Suprapubic skin (tissue), 4 donors: Measurements from ENCODE around the gene CALCOCO1. TPM values are rescaled to one million over a fixed set of nuclear protein-coding genes. Genes with fewer than 3 reads are reported as not detected.

Experiments used
- DNase-seq, 2 donors: peaks; one replicate each; pipeline ENCODE4 v3.0.0-alpha.2; 2019; ENCODE audit warnings: low spot score in 2 of 2
- H3K27ac ChIP-seq: fragments of 200-600 bp; sonication (generic); one replicate; pipeline ENCODE4 v1.5.1; 2019
- H3K27me3 ChIP-seq: fragments of 200-600 bp; sonication (generic); one replicate; pipeline ENCODE4 v1.5.1; 2019
- H3K36me3 ChIP-seq: fragments of 200-600 bp; sonication (generic); one replicate; pipeline ENCODE4 v1.5.1; 2019
- H3K4me1 ChIP-seq: fragments of 200-600 bp; sonication (generic); one replicate; pipeline ENCODE4 v1.5.1; 2019
- H3K4me3 ChIP-seq: fragments of 200-600 bp; sonication (generic); one replicate; pipeline ENCODE4 v1.5.1; 2019; ENCODE audit warnings: mild to moderate bottlenecking
- H3K9me3 ChIP-seq: fragments of 200-600 bp; sonication (generic); one replicate; pipeline ENCODE4 v1.5.1; 2019
- EP300 ChIP-seq: sonication (generic); formaldehyde crosslinking; IDR thresholded peaks from one replicate; pipeline ENCODE4 v1.6.1; 2017; ENCODE audit warnings: antibody characterized with exemption
- POLR2A ChIP-seq, 2 donors: fragments of 450-650 bp; IDR thresholded peaks; one replicate each; pipeline ENCODE4 v1.6.1; 2017; ENCODE audit warnings: antibody characterized with exemption in 2 of 2, mild to moderate bottlenecking in 2 of 2, moderate library complexity in 2 of 2
- POLR2AphosphoS5 ChIP-seq, 3 donors: sonication (generic); formaldehyde crosslinking; IDR thresholded peaks; one replicate each; pipeline ENCODE4 v1.6.1; 2017; ENCODE audit warnings: antibody characterized with exemption in 3 of 3
- WGBS: methylation state at CpG from one replicate; pipeline ENCODE4 v1.1.5; 2018; 5-methylcytosine and 5-hydroxymethylcytosine counted together
- total RNA-seq, 4 donors: library from RNA; depleted of rRNA; stranded (reverse); fragments of >200 nt; gene quantifications; one replicate each; pipeline ENCODE4 v1.1.0, GENCODE V29; 2016
- TF ChIP-seq, protein P1 (sequence below), 2 donors: fragments of 200-600 bp in 1 of 2; fragments of 450-650 bp in 1 of 2; sonication (generic) in 1 of 2; IDR thresholded peaks; one replicate each; pipeline ENCODE4 v1.5.1; 2016 to 2019; ENCODE audit warnings: antibody characterized with exemption in 2 of 2, mild to moderate bottlenecking in 1 of 2, moderate library complexity in 1 of 2

Gene CALCOCO1
- total RNA-seq, 4 donors from 2014 or later: 287 to 729 (median 317) TPM

DNA sequence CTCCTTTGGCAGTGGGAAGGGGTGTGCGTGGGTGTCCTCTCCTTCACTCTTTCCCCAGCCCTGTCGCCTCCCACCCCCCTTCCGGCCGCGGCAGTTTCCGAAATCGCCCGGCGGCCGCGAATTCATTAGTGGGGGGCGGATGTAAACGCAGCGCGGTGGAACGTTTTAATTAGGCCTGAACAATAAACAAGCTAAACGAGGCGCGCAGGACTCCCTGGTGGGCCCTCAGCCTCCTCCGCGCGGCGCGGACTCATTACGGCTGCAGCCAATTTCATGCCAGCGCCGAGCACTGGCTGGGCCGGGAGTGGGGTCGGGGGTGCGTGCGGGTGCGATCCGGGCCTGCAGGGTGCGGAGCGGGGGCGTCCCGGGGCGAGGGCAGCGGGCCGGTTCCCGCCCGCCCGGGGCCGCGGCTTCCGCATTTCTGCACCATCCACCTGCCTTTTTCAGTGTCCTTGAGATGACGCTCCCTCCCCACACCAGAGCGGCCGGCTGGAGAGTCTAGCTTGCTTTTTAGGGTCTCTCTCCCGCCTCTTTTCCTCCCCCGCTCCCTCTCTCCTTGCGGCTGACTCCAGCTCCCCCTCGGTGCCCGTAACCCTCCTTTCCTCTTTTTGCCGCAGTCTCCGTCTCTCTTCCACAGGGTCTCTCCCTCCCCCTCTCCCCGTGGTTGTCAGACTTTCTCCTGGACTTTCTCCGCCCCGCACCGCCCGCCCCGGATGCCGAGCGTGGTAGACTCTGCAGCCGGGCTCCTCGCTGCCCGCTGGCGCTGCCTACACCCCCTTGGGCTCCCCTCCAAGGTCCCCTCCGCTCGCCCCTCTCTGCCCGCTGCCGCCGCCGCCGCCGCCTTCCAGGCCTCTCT lies 24.3 kb upstream of the CALCOCO1 start, which contains the start of gene CISTR:
TSS of gene CISTR (minus strand) at position 644 of the 856 bp plus-strand sequence.
- H3K27ac ChIP-seq: no peak within 1 kb of the TSS
- peaks cover 30% of the 10 kb centered on the region for H3K4me1 ChIP-seq
- WGBS: 12% methylated on average over 65 of the region's 76 CpGs
- no peak for DNase-seq
- peaks cover 31% of the 10 kb centered on the region for H3K27me3 ChIP-seq
- H3K36me3 ChIP-seq: no peaks in the 10 kb centered on the region
- no peaks in the 10 kb centered on the region for H3K9me3 ChIP-seq
- H3K4me3 ChIP-seq: peak within 1 kb of the TSS; percentile 51
- no peak for TF ChIP-seq POLR2A (IDR thresholded peaks at IDR 0.05)
- TF ChIP-seq EP300: no peak
- TF ChIP-seq, protein P1, sequence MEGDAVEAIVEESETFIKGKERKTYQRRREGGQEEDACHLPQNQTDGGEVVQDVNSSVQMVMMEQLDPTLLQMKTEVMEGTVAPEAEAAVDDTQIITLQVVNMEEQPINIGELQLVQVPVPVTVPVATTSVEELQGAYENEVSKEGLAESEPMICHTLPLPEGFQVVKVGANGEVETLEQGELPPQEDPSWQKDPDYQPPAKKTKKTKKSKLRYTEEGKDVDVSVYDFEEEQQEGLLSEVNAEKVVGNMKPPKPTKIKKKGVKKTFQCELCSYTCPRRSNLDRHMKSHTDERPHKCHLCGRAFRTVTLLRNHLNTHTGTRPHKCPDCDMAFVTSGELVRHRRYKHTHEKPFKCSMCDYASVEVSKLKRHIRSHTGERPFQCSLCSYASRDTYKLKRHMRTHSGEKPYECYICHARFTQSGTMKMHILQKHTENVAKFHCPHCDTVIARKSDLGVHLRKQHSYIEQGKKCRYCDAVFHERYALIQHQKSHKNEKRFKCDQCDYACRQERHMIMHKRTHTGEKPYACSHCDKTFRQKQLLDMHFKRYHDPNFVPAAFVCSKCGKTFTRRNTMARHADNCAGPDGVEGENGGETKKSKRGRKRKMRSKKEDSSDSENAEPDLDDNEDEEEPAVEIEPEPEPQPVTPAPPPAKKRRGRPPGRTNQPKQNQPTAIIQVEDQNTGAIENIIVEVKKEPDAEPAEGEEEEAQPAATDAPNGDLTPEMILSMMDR (IDR thresholded peaks at IDR 0.05): no peak
- TF ChIP-seq POLR2AphosphoS5 (IDR thresholded peaks at IDR 0.05): no peak

DNA sequence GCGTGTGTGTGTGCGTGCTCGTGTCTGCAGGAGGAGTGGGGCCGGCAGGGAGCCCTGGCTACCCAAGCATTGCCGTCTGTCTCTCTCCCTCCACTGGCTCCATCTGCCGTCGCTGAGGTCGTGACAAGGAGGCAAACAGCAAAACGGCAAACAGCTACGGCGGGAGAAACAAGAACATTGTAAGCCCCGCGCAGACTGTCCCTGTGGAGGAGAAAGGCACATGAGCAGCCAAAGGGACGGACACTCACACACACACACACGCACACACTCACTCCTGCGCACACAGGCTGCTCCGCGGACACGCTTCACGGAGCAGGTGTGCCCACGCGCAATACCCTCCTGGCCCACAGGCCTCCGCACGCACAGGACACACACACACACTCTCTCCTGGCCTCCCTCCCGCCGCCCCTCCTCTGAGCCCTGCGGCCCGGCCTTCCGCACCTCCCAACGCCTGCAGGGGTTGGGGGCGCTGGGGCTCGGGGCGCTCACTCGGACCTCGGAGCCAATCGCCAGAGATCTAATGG lies 23.6 kb upstream of the CALCOCO1 start:
- TF ChIP-seq, protein P1 (IDR thresholded peaks at IDR 0.05): no peak
- TF ChIP-seq EP300: no peak
- no peak for TF ChIP-seq POLR2A (IDR thresholded peaks at IDR 0.05)
- no peak for TF ChIP-seq POLR2AphosphoS5 (IDR thresholded peaks at IDR 0.05)
- Histone ChIP-seq H3K27ac (no peak overlapping the region), H3K4me1 (peaks cover 30% of the 10 kb centered on the region), H3K4me3 (peak overlapping the region; percentile 51), H3K27me3 (peaks cover 31% of the 10 kb centered on the region), H3K9me3 (no peaks in the 10 kb centered on the region), H3K36me3 (no peaks in the 10 kb centered on the region)
- 10% methylated on average over 25 of the region's 36 CpGs for WGBS
- DNase-seq: no peak

DNA sequence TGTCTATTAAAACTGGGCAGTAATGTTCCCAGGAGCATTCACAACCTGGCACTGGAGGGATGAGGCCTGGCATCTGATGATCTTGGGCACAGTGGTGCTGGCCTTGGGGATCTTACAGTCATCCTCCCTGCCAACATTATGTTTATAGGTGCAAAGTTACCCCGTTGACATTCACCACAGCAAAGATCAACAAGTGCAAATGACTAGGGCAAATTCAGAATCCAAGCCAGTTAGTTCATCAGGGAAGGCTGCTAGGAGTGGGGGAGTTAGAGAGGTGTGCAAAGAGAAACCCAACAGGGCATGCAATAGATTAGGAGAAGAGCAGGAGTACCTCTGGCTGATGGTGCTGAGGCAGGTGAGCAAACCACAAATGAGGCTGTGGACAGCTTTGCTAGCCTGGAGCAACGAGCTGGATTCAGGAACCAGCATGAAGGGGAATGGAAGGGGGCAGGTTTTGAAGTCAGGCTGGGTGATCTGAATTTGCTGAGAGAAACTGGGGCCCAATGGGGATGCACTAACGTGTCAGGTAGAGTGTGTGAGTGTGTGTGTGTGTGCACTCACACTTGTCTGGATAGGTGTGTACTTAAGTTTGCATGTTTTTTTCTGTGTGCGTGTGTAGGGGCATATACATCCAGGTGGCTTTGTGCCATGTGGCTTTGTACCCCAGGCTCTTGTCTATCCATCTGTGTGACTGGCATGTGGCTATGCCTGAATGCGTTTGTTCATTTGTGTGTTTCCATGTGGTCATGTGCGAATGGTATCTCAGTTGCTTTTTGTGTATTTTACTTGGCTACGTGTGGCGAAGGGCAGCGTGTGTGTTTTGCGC lies 22.9 kb upstream of the CALCOCO1 start:
- Histone ChIP-seq H3K9me3 (no peaks in the 10 kb centered on the region), H3K4me3 (peak overlapping the region; percentile 51), H3K36me3 (no peaks in the 10 kb centered on the region), H3K4me1 (peaks cover 30% of the 10 kb centered on the region), H3K27ac (no peak overlapping the region), H3K27me3 (peaks cover 31% of the 10 kb centered on the region)
- WGBS: 65% methylated on average over 10 of the region's 10 CpGs
- no peak for DNase-seq
- TF ChIP-seq POLR2AphosphoS5 (IDR thresholded peaks at IDR 0.05) (no peak), EP300 (no peak), POLR2A (IDR thresholded peaks at IDR 0.05) (no peak)
- TF ChIP-seq, protein P1 (IDR thresholded peaks at IDR 0.05): no peak

DNA sequence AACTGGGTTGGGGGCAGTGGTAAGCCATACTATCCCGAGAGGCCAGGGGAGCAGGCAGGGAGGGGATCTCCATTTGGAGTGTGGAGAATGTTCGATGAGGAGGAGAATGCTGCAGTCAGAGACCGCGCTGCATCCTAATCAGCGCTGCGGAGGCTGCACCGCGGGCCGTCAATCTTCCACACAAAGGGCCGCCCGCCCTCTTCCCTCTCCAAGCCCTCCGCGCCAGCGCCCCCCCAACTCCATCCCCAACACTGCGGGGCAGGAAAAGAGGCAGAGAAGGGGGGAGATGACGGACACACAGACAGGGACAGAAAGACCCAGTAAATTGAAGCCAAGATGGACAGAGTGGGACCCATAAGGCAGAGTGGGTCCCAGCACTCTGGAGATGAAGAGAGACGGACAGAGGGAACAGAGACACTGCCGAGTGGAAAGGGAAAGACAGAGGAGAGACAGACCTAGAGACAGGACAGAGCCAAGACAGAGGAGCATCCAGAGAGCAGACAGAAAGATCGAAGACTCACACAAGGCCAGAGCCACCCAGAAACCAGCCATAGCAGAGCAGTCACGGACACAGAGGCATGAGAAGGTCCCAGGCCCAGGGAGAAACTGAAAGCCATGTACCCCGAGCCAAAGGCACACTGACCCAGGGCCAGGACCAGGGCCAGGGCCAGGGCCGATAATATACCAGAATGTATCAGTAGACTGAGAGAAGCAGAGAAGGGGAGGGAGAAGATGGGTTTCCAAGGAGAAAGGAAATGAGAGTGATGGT lies 21.0 kb upstream of the CALCOCO1 start:
- 76% methylated on average over 22 of the region's 22 CpGs for WGBS

More for the DNA sequence above, 21.0 kb upstream of the CALCOCO1 start:
- peaks cover 38% of the 10 kb centered on the region for H3K27me3 ChIP-seq
- H3K4me3 ChIP-seq: no peak overlapping the region
- TF ChIP-seq POLR2A (IDR thresholded peaks at IDR 0.05) (no peak), EP300 (no peak), POLR2AphosphoS5 (IDR thresholded peaks at IDR 0.05) (no peak)
- TF ChIP-seq, protein P1 (IDR thresholded peaks at IDR 0.05): no peak
- H3K9me3 ChIP-seq: no peaks in the 10 kb centered on the region
- H3K27ac ChIP-seq: no peak overlapping the region
- peaks cover 24% of the 10 kb centered on the region for H3K4me1 ChIP-seq
- DNase-seq: no peak
- H3K36me3 ChIP-seq: no peaks in the 10 kb centered on the region
